Measurements from ENCODE around the gene SORCS1. TPM values are rescaled to one million over a fixed set of nuclear protein-coding genes. Genes with fewer than 3 reads are reported as not detected.

SORCS1 gene
- total RNA-seq, 1 donor from 2014 or later: 13.6 TPM

DNA sequence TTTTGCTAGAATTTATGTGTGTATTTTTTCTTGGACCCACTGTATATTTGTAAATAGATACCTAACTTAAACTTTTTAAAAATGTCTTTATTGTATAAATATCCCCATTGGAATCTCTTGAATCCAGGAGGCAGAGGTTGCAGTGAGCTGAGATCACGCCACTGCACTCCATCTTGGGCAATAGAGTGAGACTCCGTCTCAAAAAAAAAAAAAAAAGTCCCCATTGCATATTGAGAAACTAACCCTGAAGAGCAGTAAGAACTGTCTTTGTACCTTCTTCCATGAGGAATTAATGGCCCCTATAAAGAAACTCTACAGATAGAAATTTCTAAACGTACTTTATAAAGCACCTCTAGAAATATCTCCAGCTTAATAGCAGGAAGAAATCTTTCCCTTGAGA is 504.0 kb downstream of the SORCS1 start:
- no peak overlapping the region for H3K27ac Mint-ChIP-seq
- TF ChIP-seq, protein P1, sequence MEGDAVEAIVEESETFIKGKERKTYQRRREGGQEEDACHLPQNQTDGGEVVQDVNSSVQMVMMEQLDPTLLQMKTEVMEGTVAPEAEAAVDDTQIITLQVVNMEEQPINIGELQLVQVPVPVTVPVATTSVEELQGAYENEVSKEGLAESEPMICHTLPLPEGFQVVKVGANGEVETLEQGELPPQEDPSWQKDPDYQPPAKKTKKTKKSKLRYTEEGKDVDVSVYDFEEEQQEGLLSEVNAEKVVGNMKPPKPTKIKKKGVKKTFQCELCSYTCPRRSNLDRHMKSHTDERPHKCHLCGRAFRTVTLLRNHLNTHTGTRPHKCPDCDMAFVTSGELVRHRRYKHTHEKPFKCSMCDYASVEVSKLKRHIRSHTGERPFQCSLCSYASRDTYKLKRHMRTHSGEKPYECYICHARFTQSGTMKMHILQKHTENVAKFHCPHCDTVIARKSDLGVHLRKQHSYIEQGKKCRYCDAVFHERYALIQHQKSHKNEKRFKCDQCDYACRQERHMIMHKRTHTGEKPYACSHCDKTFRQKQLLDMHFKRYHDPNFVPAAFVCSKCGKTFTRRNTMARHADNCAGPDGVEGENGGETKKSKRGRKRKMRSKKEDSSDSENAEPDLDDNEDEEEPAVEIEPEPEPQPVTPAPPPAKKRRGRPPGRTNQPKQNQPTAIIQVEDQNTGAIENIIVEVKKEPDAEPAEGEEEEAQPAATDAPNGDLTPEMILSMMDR (IDR thresholded peaks at IDR 0.05; ENCODE audit: unreplicated experiment): no peak
- no peaks in the 10 kb centered on the region for H3K27me3 Mint-ChIP-seq
- no peak for DNase-seq (ENCODE audit: low spot score, unreplicated experiment)
- H3K9me3 Mint-ChIP-seq (ENCODE audit: low read depth): no peaks in the 10 kb centered on the region
- H3K4me3 Mint-ChIP-seq (ENCODE audit: low read depth): no peak overlapping the region
- H3K36me3 Mint-ChIP-seq (ENCODE audit: insufficient read depth): peaks cover 3% of the 10 kb centered on the region
- no peaks in the 10 kb centered on the region for H3K4me1 Mint-ChIP-seq (ENCODE audit: low read depth)

DNA sequence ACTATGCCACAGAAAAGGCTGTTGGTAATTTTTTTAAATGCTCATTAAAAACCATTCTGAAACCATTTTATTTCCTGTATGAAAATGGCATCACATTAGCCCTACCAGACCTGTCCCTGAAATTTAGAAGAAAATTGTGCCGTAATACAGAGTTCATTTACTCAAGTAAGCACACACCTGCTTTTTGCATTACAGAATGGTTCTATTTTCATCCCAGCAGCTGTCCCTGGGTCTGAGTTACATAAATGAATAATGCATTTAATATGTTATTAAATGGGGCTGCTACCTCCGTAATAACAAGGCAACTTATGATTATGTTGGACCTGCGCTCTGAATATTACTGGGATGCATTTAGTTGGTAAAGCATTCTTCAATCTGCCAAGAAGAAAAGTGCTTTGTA is 508.9 kb downstream of the SORCS1 start:
- Mint-ChIP-seq H3K4me1 (ENCODE audit: low read depth) (no peaks in the 10 kb centered on the region), H3K4me3 (ENCODE audit: low read depth) (no peak overlapping the region), H3K27ac (no peak overlapping the region), H3K36me3 (ENCODE audit: insufficient read depth) (no peaks in the 10 kb centered on the region), H3K27me3 (no peaks in the 10 kb centered on the region), H3K9me3 (ENCODE audit: low read depth) (no peaks in the 10 kb centered on the region)
- DNase-seq (ENCODE audit: low spot score, unreplicated experiment): no peak
- TF ChIP-seq, protein P1 (IDR thresholded peaks at IDR 0.05; ENCODE audit: unreplicated experiment): no peak

DNA sequence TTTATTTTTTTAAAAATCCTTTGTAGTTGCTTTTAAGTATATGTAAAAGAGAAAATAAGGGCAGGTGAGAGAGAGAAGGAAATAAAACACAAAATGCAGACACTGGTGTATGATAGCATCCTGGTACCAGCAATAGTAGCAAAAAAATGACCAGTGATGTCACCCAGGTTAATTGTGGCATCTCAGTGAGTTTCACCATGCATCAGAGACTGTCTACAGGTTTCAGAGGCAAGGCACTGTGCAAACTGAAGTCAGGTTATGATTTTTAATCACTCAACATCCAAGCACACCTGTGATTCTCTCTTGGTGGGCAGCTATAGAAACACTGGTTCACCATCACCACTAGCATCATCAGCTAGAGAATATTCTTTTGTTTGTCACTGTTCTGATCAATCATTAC is 509.3 kb downstream of the SORCS1 start:
- Mint-ChIP-seq H3K27me3 (no peaks in the 10 kb centered on the region), H3K36me3 (ENCODE audit: insufficient read depth) (no peaks in the 10 kb centered on the region), H3K4me3 (ENCODE audit: low read depth) (no peak overlapping the region), H3K27ac (no peak overlapping the region), H3K9me3 (ENCODE audit: low read depth) (no peaks in the 10 kb centered on the region), H3K4me1 (ENCODE audit: low read depth) (no peaks in the 10 kb centered on the region)
- TF ChIP-seq, protein P1 (IDR thresholded peaks at IDR 0.05; ENCODE audit: unreplicated experiment): no peak
- DNase-seq (ENCODE audit: low spot score, unreplicated experiment): no peak

DNA sequence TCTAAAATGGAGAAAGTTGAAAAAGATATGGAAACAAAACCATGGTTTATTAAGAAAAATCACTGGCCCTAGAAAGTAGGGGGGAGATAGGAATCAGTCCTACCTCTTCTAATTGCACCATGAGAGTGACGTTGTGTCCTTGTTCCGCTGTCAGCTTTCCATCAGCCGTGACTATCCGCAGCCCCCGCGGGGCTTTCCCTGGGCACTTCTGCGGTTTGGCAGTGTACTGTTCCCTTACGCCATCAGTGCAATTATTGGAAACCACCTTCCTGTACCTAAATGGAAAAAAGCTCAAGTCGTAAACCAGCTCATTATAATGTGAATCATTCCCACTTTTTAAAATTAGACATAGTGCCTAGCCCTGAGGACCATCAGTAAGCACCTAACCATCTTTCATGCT is 512.2 kb downstream of the SORCS1 start:
- H3K4me3 Mint-ChIP-seq (ENCODE audit: low read depth): no peak overlapping the region
- DNase-seq (ENCODE audit: low spot score, unreplicated experiment): no peak
- H3K4me1 Mint-ChIP-seq (ENCODE audit: low read depth): no peaks in the 10 kb centered on the region
- H3K36me3 Mint-ChIP-seq (ENCODE audit: insufficient read depth): no peaks in the 10 kb centered on the region
- H3K9me3 Mint-ChIP-seq (ENCODE audit: low read depth): no peaks in the 10 kb centered on the region
- TF ChIP-seq, protein P1 (IDR thresholded peaks at IDR 0.05; ENCODE audit: unreplicated experiment): no peak
- no peak overlapping the region for H3K27ac Mint-ChIP-seq
- no peaks in the 10 kb centered on the region for H3K27me3 Mint-ChIP-seq

DNA sequence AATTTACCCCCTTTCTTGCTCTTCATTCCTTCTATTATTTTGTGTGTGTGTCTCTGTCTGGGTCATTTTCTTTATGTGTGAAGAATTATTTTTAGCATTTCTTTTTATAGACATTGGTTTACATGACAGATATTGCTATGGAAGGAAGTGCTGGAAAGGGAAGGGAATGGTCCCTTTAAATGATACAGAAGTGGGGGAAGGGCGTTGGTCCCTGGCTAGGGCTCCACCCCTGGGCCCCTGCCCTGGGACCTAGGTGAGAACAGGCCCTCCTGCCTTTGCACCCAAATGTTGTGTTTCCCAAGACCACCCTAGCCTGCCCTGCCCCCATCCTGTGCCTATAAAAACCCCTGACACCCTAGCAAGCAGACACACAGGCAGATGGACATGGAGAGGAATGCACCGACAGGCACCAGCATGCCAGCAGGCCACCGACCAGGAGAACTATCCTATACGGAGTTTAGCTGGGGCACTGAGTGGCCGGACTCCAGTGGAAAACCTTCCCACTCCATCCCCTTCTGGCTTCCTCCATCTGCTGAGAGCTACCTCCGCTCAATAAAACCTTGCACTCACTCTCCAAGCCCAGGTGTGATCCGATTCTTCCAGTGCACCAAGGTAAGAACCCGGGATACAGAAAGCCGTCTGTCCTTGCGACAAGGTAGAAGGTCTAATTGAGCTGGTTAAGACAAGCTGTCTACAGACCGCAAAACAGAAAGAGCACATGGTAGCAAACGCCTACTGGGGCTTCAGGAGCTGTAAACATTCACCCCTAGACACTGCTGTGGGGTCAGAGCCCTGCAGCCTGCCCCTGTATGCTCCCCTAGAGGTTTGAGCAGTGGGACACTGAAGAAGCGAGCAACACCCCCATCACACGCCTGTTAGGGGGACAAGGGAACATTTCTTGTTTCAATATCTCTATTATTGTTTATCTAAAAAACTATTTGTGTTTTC is 515.7 kb downstream of the SORCS1 start:
- Mint-ChIP-seq H3K36me3 (ENCODE audit: insufficient read depth) (no peaks in the 10 kb centered on the region), H3K4me1 (ENCODE audit: low read depth) (no peaks in the 10 kb centered on the region), H3K27me3 (no peaks in the 10 kb centered on the region), H3K27ac (no peak overlapping the region), H3K9me3 (ENCODE audit: low read depth) (no peaks in the 10 kb centered on the region), H3K4me3 (ENCODE audit: low read depth) (no peak overlapping the region)
- no peak for DNase-seq (ENCODE audit: low spot score, unreplicated experiment)
- TF ChIP-seq, protein P1 (IDR thresholded peaks at IDR 0.05; ENCODE audit: unreplicated experiment): no peak
